ENCODE measurements around the gene GALNT11. TPM values are rescaled to one million over a fixed set of nuclear protein-coding genes. Genes with fewer than 3 reads are reported as not detected.

The GALNT11 gene
- polyA plus RNA-seq, 3 donors = 17.7 to 25.9 (median 20.6) TPM

DNA sequence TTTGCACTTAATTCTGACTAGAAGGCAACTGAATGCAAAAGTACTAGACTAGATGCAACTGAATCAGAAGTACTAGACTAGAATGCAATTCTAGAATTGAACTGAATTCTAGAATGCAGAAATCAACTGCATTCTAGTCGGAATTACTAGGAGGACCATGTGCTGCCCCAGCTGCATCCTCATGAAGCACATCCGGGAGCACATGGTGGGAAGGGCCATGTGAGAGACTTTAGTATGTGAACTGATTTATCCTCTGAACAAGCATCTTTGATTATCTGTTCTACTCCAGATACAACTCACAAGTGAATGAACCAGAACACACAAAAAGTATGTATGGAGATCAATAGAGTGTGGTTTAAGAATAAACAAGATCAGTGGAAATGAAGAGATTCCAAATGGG is 115.1 kb downstream of the GALNT11 start:
- no peak for DNase-seq
- intact Hi-C loops (cut with micrococcal nuclease) = no loop called here

GRCh38 chr7:152142976-152143595 is 117.6 kb downstream of the GALNT11 start:
- Histone ChIP-seq H3K27ac (ENCODE audit: low read depth in 1 of 2, low read length in 2 of 2) (no peak overlapping the region), H3K4me1 (ENCODE audit: control insufficient read depth in 1 of 2, insufficient read depth in 2 of 2, low read length in 2 of 2) (no peaks in the 10 kb centered on the region), H3K79me2 (ENCODE audit: insufficient read depth, low read length) (no peaks in the 10 kb centered on the region), H3K4me2 (replicated peaks; ENCODE audit: extremely low read depth, low read length, poor library complexity, severe bottlenecking) (no peak overlapping the region), H2AFZ (ENCODE audit: insufficient read depth, low read depth, low read length, poor library complexity, severe bottlenecking) (no peak overlapping the region), H3K27me3 (ENCODE audit: control insufficient read depth in 2 of 2, insufficient read depth in 2 of 2, low read length in 2 of 2) (no peaks in the 10 kb centered on the region), H3K36me3 (replicated peaks in 1 of 2; ENCODE audit: control insufficient read depth in 1 of 2, insufficient read depth in 2 of 2, low read length in 2 of 2) (peaks cover 95 to 100% of the 10 kb centered on the region in 2 donors), H3K4me3 (replicated peaks in 1 of 3; ENCODE audit: low read depth in 2 of 3, low read length in 3 of 3) (no peak overlapping the region), H4K20me1 (ENCODE audit: insufficient read depth, low read length) (peaks cover 56% of the 10 kb centered on the region), H3K9me3 (replicated peaks in 1 of 2; ENCODE audit: control insufficient read depth in 1 of 2, insufficient read depth in 1 of 2, low read length in 2 of 2) (no peaks in the 10 kb centered on the region), H3K9ac (ENCODE audit: insufficient read depth, low read length, poor library complexity, severe bottlenecking) (no peak overlapping the region)
- Mint-ChIP-seq H3K4me1 (no peaks in the 10 kb centered on the region), H3K27me3 (ENCODE audit: low read depth in 3 of 3) (no peaks in the 10 kb centered on the region), H3K9me3 (peaks cover 0 to 2% (median 0%) of the 10 kb centered on the region in 7 donors), H3K36me3 (peaks cover 92 to 100% of the 10 kb centered on the region in 2 donors), H3K4me3 (no peak overlapping the region), H3K27ac (peak overlapping the region in 3 of 7 donors; percentile 18 to 65 (median 59))
- intact Hi-C loops (cut with micrococcal nuclease) = no loop called here
- 71% methylated on average over 1 of the region's 5 CpGs for WGBS (ENCODE audit: insufficient coverage)
- TF ChIP-seq CTCF (IDR thresholded peaks at IDR 0.05) = no peak
- no peak for DNase-seq

More for the DNA sequence above, 115.1 kb downstream of the GALNT11 start:
- Histone ChIP-seq H3K4me3 (replicated peaks in 1 of 3; ENCODE audit: low read depth in 2 of 3, low read length in 3 of 3) (no peak overlapping the region), H3K9ac (ENCODE audit: insufficient read depth, low read length, poor library complexity, severe bottlenecking) (no peak overlapping the region), H3K4me1 (ENCODE audit: control insufficient read depth in 1 of 2, insufficient read depth in 2 of 2, low read length in 2 of 2) (no peaks in the 10 kb centered on the region), H3K27ac (ENCODE audit: low read depth in 1 of 2, low read length in 2 of 2) (no peak overlapping the region), H4K20me1 (ENCODE audit: insufficient read depth, low read length) (peaks cover 52% of the 10 kb centered on the region), H3K27me3 (ENCODE audit: control insufficient read depth in 2 of 2, insufficient read depth in 2 of 2, low read length in 2 of 2) (no peaks in the 10 kb centered on the region), H3K9me3 (replicated peaks in 1 of 2; ENCODE audit: control insufficient read depth in 1 of 2, insufficient read depth in 1 of 2, low read length in 2 of 2) (no peaks in the 10 kb centered on the region), H3K79me2 (ENCODE audit: insufficient read depth, low read length) (no peaks in the 10 kb centered on the region), H2AFZ (ENCODE audit: insufficient read depth, low read depth, low read length, poor library complexity, severe bottlenecking) (no peak overlapping the region), H3K36me3 (replicated peaks in 1 of 2; ENCODE audit: control insufficient read depth in 1 of 2, insufficient read depth in 2 of 2, low read length in 2 of 2) (peaks cover 87 to 100% of the 10 kb centered on the region in 2 donors), H3K4me2 (replicated peaks; ENCODE audit: extremely low read depth, low read length, poor library complexity, severe bottlenecking) (no peak overlapping the region)
- no peaks in the 10 kb centered on the region for H3K4me1 Mint-ChIP-seq
- H3K27ac Mint-ChIP-seq = peak overlapping the region in 1 of 7 donors; percentile 18
- H3K9me3 Mint-ChIP-seq = peaks cover 0 to 2% (median 0%) of the 10 kb centered on the region in 7 donors
- TF ChIP-seq CTCF (IDR thresholded peaks at IDR 0.05) = no peak
- WGBS (ENCODE audit: insufficient coverage) = 100% methylated on average over 1 of the region's 2 CpGs
- no peaks in the 10 kb centered on the region for H3K27me3 Mint-ChIP-seq (ENCODE audit: low read depth in 3 of 3)
- no peak overlapping the region for H3K4me3 Mint-ChIP-seq
- H3K36me3 Mint-ChIP-seq = peaks cover 87 to 95% of the 10 kb centered on the region in 2 donors

Data from CD14-positive monocyte (primary cell).